Measurements from ENCODE around the gene TMEM273. TPM values are rescaled to one million over a fixed set of nuclear protein-coding genes. Genes with fewer than 3 reads are reported as not detected.

TMEM273 gene
- total RNA-seq, 4 donors from 2014 or later = 4.9 to 11.2 (median 7.8) TPM

GRCh38 chr10:49168831-49169500 lies 19.2 kb downstream of the TMEM273 start:
- ATAC-seq = no peak
- intact Hi-C loops (cut with DNase I; ENCODE audit: low total_unique reads) (no loop called here), in situ Hi-C loops (cut with MboI; ENCODE audit: low sequenced_read_pairs in 4 of 4) (loop anchor here in 2 of 4 donors (10.0 to 25.0 kb wide), 2 partner anchors 184 to 507 kb away; no protein-coding TSS in a partner anchor)
- Histone ChIP-seq H3K4me3 (no peak overlapping the region), H3K27ac (no peak overlapping the region), H3K4me1 (peaks cover 0 to 2% of the 10 kb centered on the region in 2 donors), H3K27me3 (no peaks in the 10 kb centered on the region), H3K9me3 (no peaks in the 10 kb centered on the region), H3K36me3 (no peaks in the 10 kb centered on the region)
- TF ChIP-seq CTCF (IDR thresholded peaks at IDR 0.05 in 4 of 5, conservative IDR thresholded peaks at IDR 0.05 in 1 of 5) (no peak), POLR2A (IDR thresholded peaks at IDR 0.05) (no peak)
- DNase-seq = no peak

- peaks cover 0 to 2% of the 10 kb centered on the region in 2 donors for H3K4me1 ChIP-seq
- no peak overlapping the region for H3K4me3 ChIP-seq
- H3K9me3 ChIP-seq = no peaks in the 10 kb centered on the region
- in situ Hi-C loops (cut with MboI; ENCODE audit: low sequenced_read_pairs in 4 of 4) = loop anchor here in 2 of 4 donors (10.0 to 25.0 kb wide), 2 partner anchors 183 to 506 kb away; no protein-coding TSS in a partner anchor
- DNase-seq (no peak), ATAC-seq (no peak)
- H3K36me3 ChIP-seq = no peaks in the 10 kb centered on the region
- intact Hi-C loops (cut with DNase I; ENCODE audit: low total_unique reads) = no loop called here
- H3K27ac ChIP-seq = no peak overlapping the region
- TF ChIP-seq CTCF (IDR thresholded peaks at IDR 0.05 in 4 of 5, conservative IDR thresholded peaks at IDR 0.05 in 1 of 5) (no peak), POLR2A (IDR thresholded peaks at IDR 0.05) (no peak)
- no peaks in the 10 kb centered on the region for H3K27me3 ChIP-seq
These were observed 20.0 kb downstream of the TMEM273 start for GRCh38 chr10:49168171-49168540.

- Histone ChIP-seq H3K27ac (no peak overlapping the region), H3K4me1 (peaks cover 0 to 2% of the 10 kb centered on the region in 2 donors), H3K27me3 (no peaks in the 10 kb centered on the region), H3K9me3 (no peaks in the 10 kb centered on the region), H3K4me3 (no peak overlapping the region), H3K36me3 (no peaks in the 10 kb centered on the region)
- intact Hi-C loops (cut with DNase I; ENCODE audit: low total_unique reads) = no loop called here
- no peak for ATAC-seq
- TF ChIP-seq POLR2A (IDR thresholded peaks at IDR 0.05) (no peak), CTCF (IDR thresholded peaks at IDR 0.05 in 4 of 5, conservative IDR thresholded peaks at IDR 0.05 in 1 of 5) (no peak)
- no peak for DNase-seq
- in situ Hi-C loops (cut with MboI; ENCODE audit: low sequenced_read_pairs in 4 of 4) = loop anchor here in 2 of 4 donors (10.0 to 25.0 kb wide), 2 partner anchors 183 to 505 kb away; no protein-coding TSS in a partner anchor
These were observed 20.6 kb downstream of the TMEM273 start for GRCh38 chr10:49167425-49168170.

GRCh38 chr10:49166484-49167400 lies 21.4 kb downstream of the TMEM273 start:
- ATAC-seq = no peak

More at GRCh38 chr10:49166484-49167400, 21.4 kb downstream of the TMEM273 start:
- TF ChIP-seq CTCF (IDR thresholded peaks at IDR 0.05 in 4 of 5, conservative IDR thresholded peaks at IDR 0.05 in 1 of 5) (no peak), POLR2A (IDR thresholded peaks at IDR 0.05) (no peak)
- intact Hi-C loops (cut with DNase I; ENCODE audit: low total_unique reads) = no loop called here
- no peak overlapping the region for H3K4me3 ChIP-seq
- H3K27me3 ChIP-seq = no peaks in the 10 kb centered on the region
- peaks cover 0 to 2% of the 10 kb centered on the region in 2 donors for H3K4me1 ChIP-seq
- no peaks in the 10 kb centered on the region for H3K36me3 ChIP-seq
- H3K9me3 ChIP-seq = no peaks in the 10 kb centered on the region
- no peak overlapping the region for H3K27ac ChIP-seq
- DNase-seq = no peak
- in situ Hi-C loops (cut with MboI; ENCODE audit: low sequenced_read_pairs in 4 of 4) = loop anchor here in 2 of 4 donors (10.0 to 25.0 kb wide), 2 partner anchors 182 to 504 kb away; no protein-coding TSS in a partner anchor
